Kidney glomerular epithelial cell (primary cell): ENCODE results near the gene PJA1.

Experiments
- DNase-seq: peaks from one replicate; lab custom pipeline; 2025; lab: John Stamatoyannopoulos, UW

Gene PJA1

GRCh38 chrX:69163936-69164741 is 1.1 kb downstream of the PJA1 start:
- no peak for DNase-seq

- DNase-seq = no peak
Measured at GRCh38 chrX:69162361-69162865, 2.8 kb downstream of the PJA1 start.

GRCh38 chrX:69161786-69162349 is 3.4 kb downstream of the PJA1 start:
- DNase-seq = no peak

- DNase-seq = no peak
Measured at GRCh38 chrX:69161371-69161770, 3.9 kb downstream of the PJA1 start.

GRCh38 chrX:69158166-69158980 is 6.9 kb downstream of the PJA1 start:
- DNase-seq = peak; percentile 31

- no peak for DNase-seq
Measured at GRCh38 chrX:69156638-69157037, 8.6 kb downstream of the PJA1 start.

GRCh38 chrX:69155786-69156520 is 9.3 kb downstream of the PJA1 start:
- no peak for DNase-seq

- DNase-seq = no peak
Measured at GRCh38 chrX:69154051-69154450, 11.2 kb downstream of the PJA1 start.

GRCh38 chrX:69153060-69153730 is 12.1 kb downstream of the PJA1 start:
- DNase-seq = no peak

GRCh38 chrX:69152417-69152841 is 12.8 kb downstream of the PJA1 start:
- DNase-seq = no peak

- DNase-seq = no peak
Measured at GRCh38 chrX:69151866-69152284, 13.4 kb downstream of the PJA1 start.

GRCh38 chrX:69150281-69150960 is 14.8 kb downstream of the PJA1 start:
- DNase-seq = no peak

- no peak for DNase-seq
Measured at GRCh38 chrX:69149466-69150280, 15.6 kb downstream of the PJA1 start.

- DNase-seq = no peak
Measured at GRCh38 chrX:69148946-69149345, 16.3 kb downstream of the PJA1 start.

GRCh38 chrX:69146739-69147138 is 18.5 kb downstream of the PJA1 start:
- DNase-seq = no peak

- DNase-seq = no peak
Measured at GRCh38 chrX:69145714-69146113, 19.5 kb downstream of the PJA1 start.

GRCh38 chrX:69144838-69145680 is 20.2 kb downstream of the PJA1 start:
- DNase-seq = no peak

- no peak for DNase-seq
Measured at GRCh38 chrX:69143530-69143929, 21.7 kb downstream of the PJA1 start.
